ENCODE data around the gene EHMT1.

The EHMT1 gene

DNA sequence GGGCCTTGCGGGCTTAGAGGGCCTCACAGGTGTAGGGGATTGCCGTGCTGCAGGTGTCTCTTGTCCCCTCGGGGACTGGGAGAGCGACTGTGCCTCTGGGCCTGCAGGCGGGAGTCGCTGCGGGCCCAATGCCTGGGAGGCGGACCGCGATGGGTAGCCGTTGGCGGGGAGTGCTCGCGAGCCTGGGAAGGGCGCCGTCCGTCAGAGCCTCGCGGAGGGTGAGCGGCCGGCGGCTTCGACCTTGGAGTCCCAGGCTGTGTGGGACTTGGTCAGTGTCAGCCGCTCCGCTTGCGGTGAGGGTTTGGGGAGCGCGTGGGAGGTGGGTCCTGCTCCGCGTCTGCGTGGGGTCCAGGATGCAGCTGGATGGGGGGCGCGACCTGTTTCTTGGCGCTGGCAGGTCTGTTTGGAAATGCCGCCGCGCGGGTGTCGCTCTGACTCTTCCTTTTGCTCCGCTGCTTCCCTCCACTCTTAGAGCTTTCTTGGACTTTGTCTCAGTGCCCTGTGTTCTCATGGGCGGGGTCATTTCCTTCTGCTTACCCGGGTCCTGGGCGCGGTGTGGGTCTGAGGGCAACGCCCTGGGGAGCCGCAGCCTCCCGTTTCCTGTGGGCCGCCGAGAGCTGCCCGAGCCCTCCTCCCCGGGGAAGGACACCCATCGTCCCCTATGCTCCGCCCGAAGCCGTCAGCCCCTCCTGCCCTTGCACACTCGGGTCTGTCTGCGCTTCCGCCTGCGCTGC is 169.9 kb downstream of the EHMT1 start:
- no peak overlapping the region for H4K5ac ChIP-seq (ENCODE audit: low read length)
- H4K8ac ChIP-seq (ENCODE audit: low read depth, low read length), result no peak overlapping the region
- H3K4me3 ChIP-seq (ENCODE audit: low read length), result no peak overlapping the region
- H3K4ac ChIP-seq (ENCODE audit: low read depth, low read length), result no peak overlapping the region
- no CpG with 5 or more reads among the region's 59 CpGs for WGBS (ENCODE audit: extremely low coverage, insufficient coverage, low lambda C conversion rate)
- H3K79me2 ChIP-seq (ENCODE audit: control insufficient read depth, insufficient read depth, low read length), result no peaks in the 10 kb centered on the region
- H3K4me2 ChIP-seq (ENCODE audit: low read length), result no peak overlapping the region
- H3K4me1 ChIP-seq (ENCODE audit: control insufficient read depth, low read depth, low read length), result no peaks in the 10 kb centered on the region
- H3K23ac ChIP-seq (ENCODE audit: low read length), result no peak overlapping the region
- no peak overlapping the region for H2BK5ac ChIP-seq (ENCODE audit: low read length)
- H2AK5ac ChIP-seq (ENCODE audit: low read length), result no peak overlapping the region
- H3K9ac ChIP-seq (ENCODE audit: low read length), result no peak overlapping the region
- no peak overlapping the region for H2BK120ac ChIP-seq (ENCODE audit: low read depth, low read length)
- no peaks in the 10 kb centered on the region for H3K36me3 ChIP-seq (ENCODE audit: control insufficient read depth, insufficient read depth, low read length)
- H2BK15ac ChIP-seq (replicated peaks; ENCODE audit: low read depth), result no peak overlapping the region
- H3K27me3 ChIP-seq (ENCODE audit: insufficient read depth, low read length, poor library complexity), result no peaks in the 10 kb centered on the region
- no peak for DNase-seq
- no peak overlapping the region for H3K27ac ChIP-seq (ENCODE audit: low read depth, low read length)
- H3K18ac ChIP-seq (ENCODE audit: low read length), result no peak overlapping the region
- H3K79me1 ChIP-seq (ENCODE audit: low read length), result peaks cover 1% of the 10 kb centered on the region
- H3K56ac ChIP-seq (ENCODE audit: low read length), result no peak overlapping the region

DNA sequence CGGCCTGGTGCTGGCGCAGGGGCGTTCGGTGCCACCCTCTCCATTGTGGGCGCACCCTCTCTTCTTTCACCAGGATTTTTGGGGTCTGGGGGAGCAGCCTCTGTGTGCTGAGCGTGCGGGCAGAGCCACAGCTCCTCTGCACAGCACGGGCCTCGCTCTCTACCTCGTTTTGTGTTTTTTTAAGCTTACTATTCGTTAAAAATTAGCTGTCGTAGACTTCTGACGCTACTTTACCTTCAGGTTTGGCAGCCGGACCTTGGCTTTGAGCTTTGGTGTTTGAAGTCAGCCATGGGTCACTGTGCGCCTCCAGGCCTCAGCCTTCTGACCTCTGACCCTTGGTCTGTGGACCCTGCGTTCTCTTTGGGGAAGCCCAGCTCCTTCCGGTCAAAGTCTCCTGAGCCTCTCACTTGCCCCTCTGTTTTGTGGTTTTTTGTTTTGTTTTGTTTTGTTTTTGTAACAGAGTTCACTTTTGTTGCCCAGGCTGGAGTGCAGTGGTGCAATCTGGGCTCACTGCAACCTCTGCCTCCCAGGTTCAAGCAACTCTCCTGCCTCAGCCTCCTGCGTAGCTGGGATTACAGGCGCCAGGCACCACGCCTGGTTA is 170.6 kb downstream of the EHMT1 start:
- peaks cover 1% of the 10 kb centered on the region for H3K79me1 ChIP-seq (ENCODE audit: low read length)
- H4K8ac ChIP-seq (ENCODE audit: low read depth, low read length), result no peak overlapping the region
- H3K79me2 ChIP-seq (ENCODE audit: control insufficient read depth, insufficient read depth, low read length), result no peaks in the 10 kb centered on the region
- no peak overlapping the region for H3K9ac ChIP-seq (ENCODE audit: low read length)
- DNase-seq, result no peak
- no peaks in the 10 kb centered on the region for H3K27me3 ChIP-seq (ENCODE audit: insufficient read depth, low read length, poor library complexity)
- no peak overlapping the region for H3K4me2 ChIP-seq (ENCODE audit: low read length)
- no peak overlapping the region for H3K56ac ChIP-seq (ENCODE audit: low read length)
- H2BK15ac ChIP-seq (replicated peaks; ENCODE audit: low read depth), result no peak overlapping the region
- no peak overlapping the region for H3K27ac ChIP-seq (ENCODE audit: low read depth, low read length)
- no peak overlapping the region for H3K18ac ChIP-seq (ENCODE audit: low read length)
- H3K4me3 ChIP-seq (ENCODE audit: low read length), result no peak overlapping the region
- no peak overlapping the region for H3K23ac ChIP-seq (ENCODE audit: low read length)
- no peak overlapping the region for H2BK120ac ChIP-seq (ENCODE audit: low read depth, low read length)
- no peak overlapping the region for H4K5ac ChIP-seq (ENCODE audit: low read length)
- H3K4ac ChIP-seq (ENCODE audit: low read depth, low read length), result no peak overlapping the region
- H3K36me3 ChIP-seq (ENCODE audit: control insufficient read depth, insufficient read depth, low read length), result no peaks in the 10 kb centered on the region
- no CpG with 5 or more reads among the region's 20 CpGs for WGBS (ENCODE audit: extremely low coverage, insufficient coverage, low lambda C conversion rate)
- H2AK5ac ChIP-seq (ENCODE audit: low read length), result no peak overlapping the region
- no peaks in the 10 kb centered on the region for H3K4me1 ChIP-seq (ENCODE audit: control insufficient read depth, low read depth, low read length)
- H2BK5ac ChIP-seq (ENCODE audit: low read length), result no peak overlapping the region

DNA sequence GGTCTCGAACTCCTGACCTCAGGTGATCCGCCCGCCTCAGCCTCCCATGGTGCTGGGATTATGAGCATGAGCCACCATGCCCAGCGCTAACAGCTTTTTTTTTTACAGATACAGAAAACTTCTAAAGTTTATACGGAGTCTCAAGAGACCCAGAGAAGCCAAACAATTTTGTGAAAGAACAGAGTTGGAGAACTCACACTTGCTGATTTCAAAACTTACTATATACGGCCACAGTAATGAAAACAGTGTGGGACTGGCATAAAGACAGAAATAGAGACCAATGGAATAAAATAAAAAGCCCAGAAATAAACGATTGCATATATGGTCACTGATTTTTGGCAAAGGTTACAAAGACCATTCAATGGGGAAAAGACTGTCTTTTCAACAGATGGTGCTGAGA is 173.1 kb downstream of the EHMT1 start:
- no peak overlapping the region for H3K56ac ChIP-seq (ENCODE audit: low read length)
- no peaks in the 10 kb centered on the region for H3K4me1 ChIP-seq (ENCODE audit: control insufficient read depth, low read depth, low read length)
- H3K23ac ChIP-seq (ENCODE audit: low read length), result no peak overlapping the region
- H3K18ac ChIP-seq (ENCODE audit: low read length), result no peak overlapping the region
- no peak overlapping the region for H2BK120ac ChIP-seq (ENCODE audit: low read depth, low read length)
- H4K5ac ChIP-seq (ENCODE audit: low read length), result no peak overlapping the region
- no peak overlapping the region for H2BK15ac ChIP-seq (replicated peaks; ENCODE audit: low read depth)
- no peak overlapping the region for H2BK5ac ChIP-seq (ENCODE audit: low read length)
- no peak overlapping the region for H4K8ac ChIP-seq (ENCODE audit: low read depth, low read length)
- H2AK5ac ChIP-seq (ENCODE audit: low read length), result no peak overlapping the region
- H3K27ac ChIP-seq (ENCODE audit: low read depth, low read length), result no peak overlapping the region
- H3K4ac ChIP-seq (ENCODE audit: low read depth, low read length), result no peak overlapping the region
- H3K79me2 ChIP-seq (ENCODE audit: control insufficient read depth, insufficient read depth, low read length), result no peaks in the 10 kb centered on the region
- no peaks in the 10 kb centered on the region for H3K27me3 ChIP-seq (ENCODE audit: insufficient read depth, low read length, poor library complexity)
- no peak overlapping the region for H3K4me3 ChIP-seq (ENCODE audit: low read length)
- peaks cover 1% of the 10 kb centered on the region for H3K36me3 ChIP-seq (ENCODE audit: control insufficient read depth, insufficient read depth, low read length)
- H3K9ac ChIP-seq (ENCODE audit: low read length), result no peak overlapping the region
- WGBS (ENCODE audit: extremely low coverage, insufficient coverage, low lambda C conversion rate), result no CpG with 5 or more reads among the region's 7 CpGs
- no peaks in the 10 kb centered on the region for H3K79me1 ChIP-seq (ENCODE audit: low read length)
- DNase-seq, result no peak
- H3K4me2 ChIP-seq (ENCODE audit: low read length), result no peak overlapping the region

DNA sequence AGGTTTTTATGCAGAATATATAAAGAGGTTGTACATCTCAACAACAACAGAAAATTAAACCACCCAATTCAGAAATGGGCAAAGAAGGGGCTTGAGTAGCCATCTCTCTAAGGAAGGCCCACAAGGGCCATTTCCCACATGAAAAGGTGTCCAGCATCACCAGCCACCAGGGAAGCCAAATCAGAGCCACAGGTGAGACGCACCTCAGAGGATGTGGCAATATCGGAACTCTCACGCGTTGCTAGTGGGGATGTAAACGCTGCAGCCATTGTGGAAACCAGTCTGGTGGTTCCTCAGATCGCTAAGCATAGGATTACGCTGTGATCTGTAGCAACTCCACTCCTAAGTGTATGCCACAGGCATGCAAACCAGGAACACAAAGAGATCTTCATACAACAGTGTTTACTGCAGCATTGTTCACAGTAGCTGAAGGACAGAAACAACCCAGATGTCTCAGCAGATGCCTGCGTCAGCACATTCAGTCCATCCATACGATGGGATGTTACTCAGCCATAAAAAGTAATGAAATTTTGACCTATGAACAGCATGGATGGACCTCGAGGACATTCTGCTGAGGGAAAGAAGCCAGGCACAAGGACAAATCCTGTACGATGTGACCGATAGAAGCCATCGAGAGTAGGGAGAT is 174.5 kb downstream of the EHMT1 start:
- H3K27ac ChIP-seq (ENCODE audit: low read depth, low read length), result no peak overlapping the region
- no peak overlapping the region for H2BK120ac ChIP-seq (ENCODE audit: low read depth, low read length)
- H3K79me1 ChIP-seq (ENCODE audit: low read length), result no peaks in the 10 kb centered on the region
- H3K27me3 ChIP-seq (ENCODE audit: insufficient read depth, low read length, poor library complexity), result no peaks in the 10 kb centered on the region
- no peak overlapping the region for H3K4me3 ChIP-seq (ENCODE audit: low read length)
- no peak overlapping the region for H3K4me2 ChIP-seq (ENCODE audit: low read length)
- H2BK15ac ChIP-seq (replicated peaks; ENCODE audit: low read depth), result no peak overlapping the region
- no peaks in the 10 kb centered on the region for H3K79me2 ChIP-seq (ENCODE audit: control insufficient read depth, insufficient read depth, low read length)
- no peak overlapping the region for H3K18ac ChIP-seq (ENCODE audit: low read length)
- no peaks in the 10 kb centered on the region for H3K4me1 ChIP-seq (ENCODE audit: control insufficient read depth, low read depth, low read length)
- no peak overlapping the region for H3K23ac ChIP-seq (ENCODE audit: low read length)
- H2BK5ac ChIP-seq (ENCODE audit: low read length), result no peak overlapping the region
- H4K5ac ChIP-seq (ENCODE audit: low read length), result no peak overlapping the region
- H2AK5ac ChIP-seq (ENCODE audit: low read length), result no peak overlapping the region
- WGBS (ENCODE audit: extremely low coverage, insufficient coverage, low lambda C conversion rate), result no CpG with 5 or more reads among the region's 13 CpGs
- peaks cover 3% of the 10 kb centered on the region for H3K36me3 ChIP-seq (ENCODE audit: control insufficient read depth, insufficient read depth, low read length)
- H3K56ac ChIP-seq (ENCODE audit: low read length), result no peak overlapping the region
- H4K8ac ChIP-seq (ENCODE audit: low read depth, low read length), result no peak overlapping the region
- H3K4ac ChIP-seq (ENCODE audit: low read depth, low read length), result no peak overlapping the region
- H3K9ac ChIP-seq (ENCODE audit: low read length), result no peak overlapping the region
- DNase-seq, result no peak

DNA sequence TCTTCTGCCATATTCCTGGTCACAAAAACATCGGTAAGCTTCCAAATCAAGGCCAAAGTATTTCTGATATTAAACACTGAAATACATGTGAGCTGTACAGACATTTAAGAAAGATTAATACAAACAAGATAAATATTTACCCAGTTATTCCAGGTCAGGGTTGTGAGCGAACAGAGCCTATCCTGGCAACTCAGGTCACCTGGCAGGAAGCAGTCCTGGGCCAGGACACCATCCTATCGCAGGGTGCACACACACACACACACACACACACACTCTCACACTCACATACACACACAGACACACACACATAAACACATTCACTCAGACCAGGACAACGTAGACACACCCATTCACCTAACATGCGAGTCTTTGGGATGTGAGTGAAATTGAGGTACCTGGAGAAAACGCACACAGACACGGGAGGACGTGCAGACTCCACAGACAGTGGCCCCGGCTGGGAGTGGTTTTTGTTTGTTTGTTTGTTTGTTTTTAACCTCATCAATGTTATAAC is 176.4 kb downstream of the EHMT1 start:
- H2BK5ac ChIP-seq (ENCODE audit: low read length), result no peak overlapping the region
- H3K27ac ChIP-seq (ENCODE audit: low read depth, low read length), result no peak overlapping the region
- H4K5ac ChIP-seq (ENCODE audit: low read length), result no peak overlapping the region
- no peaks in the 10 kb centered on the region for H3K79me2 ChIP-seq (ENCODE audit: control insufficient read depth, insufficient read depth, low read length)
- H3K4me1 ChIP-seq (ENCODE audit: control insufficient read depth, low read depth, low read length), result no peaks in the 10 kb centered on the region
- H2BK120ac ChIP-seq (ENCODE audit: low read depth, low read length), result no peak overlapping the region
- H3K4me3 ChIP-seq (ENCODE audit: low read length), result no peak overlapping the region
- H4K8ac ChIP-seq (ENCODE audit: low read depth, low read length), result no peak overlapping the region
- H3K56ac ChIP-seq (ENCODE audit: low read length), result no peak overlapping the region
- H3K18ac ChIP-seq (ENCODE audit: low read length), result no peak overlapping the region
- no peaks in the 10 kb centered on the region for H3K27me3 ChIP-seq (ENCODE audit: insufficient read depth, low read length, poor library complexity)
- peaks cover 3% of the 10 kb centered on the region for H3K36me3 ChIP-seq (ENCODE audit: control insufficient read depth, insufficient read depth, low read length)
- no CpG with 5 or more reads among the region's 9 CpGs for WGBS (ENCODE audit: extremely low coverage, insufficient coverage, low lambda C conversion rate)
- no peak overlapping the region for H3K9ac ChIP-seq (ENCODE audit: low read length)
- H2AK5ac ChIP-seq (ENCODE audit: low read length), result no peak overlapping the region
- no peak for DNase-seq
- no peak overlapping the region for H2BK15ac ChIP-seq (replicated peaks; ENCODE audit: low read depth)
- H3K4me2 ChIP-seq (ENCODE audit: low read length), result no peak overlapping the region
- H3K23ac ChIP-seq (ENCODE audit: low read length), result no peak overlapping the region
- H3K79me1 ChIP-seq (ENCODE audit: low read length), result no peaks in the 10 kb centered on the region
- H3K4ac ChIP-seq (ENCODE audit: low read depth, low read length), result no peak overlapping the region

Data from mesendoderm (in vitro differentiated cells).